ENCODE results near the gene DLG5.

DNA sequence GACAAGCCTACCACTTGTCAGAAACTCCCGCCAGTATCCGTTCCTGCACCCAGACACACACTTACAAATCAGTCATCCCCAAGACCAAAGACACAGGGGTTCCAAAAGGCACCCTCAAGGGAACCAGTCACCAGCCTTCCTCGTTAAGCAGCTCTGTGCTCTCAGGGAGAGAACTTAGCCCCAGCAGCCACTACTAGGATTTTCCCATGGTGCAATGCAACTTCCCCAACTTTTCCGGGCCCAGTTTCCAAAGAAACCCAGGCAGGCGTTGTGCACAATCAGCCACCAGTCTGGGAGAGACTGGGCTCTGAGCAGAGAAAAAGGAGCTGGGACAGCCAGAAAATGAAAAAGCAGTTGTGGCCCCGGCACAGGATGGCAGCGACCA lies 1.2 kb downstream of the DLG5 start:
- TF ChIP-seq, protein P1, sequence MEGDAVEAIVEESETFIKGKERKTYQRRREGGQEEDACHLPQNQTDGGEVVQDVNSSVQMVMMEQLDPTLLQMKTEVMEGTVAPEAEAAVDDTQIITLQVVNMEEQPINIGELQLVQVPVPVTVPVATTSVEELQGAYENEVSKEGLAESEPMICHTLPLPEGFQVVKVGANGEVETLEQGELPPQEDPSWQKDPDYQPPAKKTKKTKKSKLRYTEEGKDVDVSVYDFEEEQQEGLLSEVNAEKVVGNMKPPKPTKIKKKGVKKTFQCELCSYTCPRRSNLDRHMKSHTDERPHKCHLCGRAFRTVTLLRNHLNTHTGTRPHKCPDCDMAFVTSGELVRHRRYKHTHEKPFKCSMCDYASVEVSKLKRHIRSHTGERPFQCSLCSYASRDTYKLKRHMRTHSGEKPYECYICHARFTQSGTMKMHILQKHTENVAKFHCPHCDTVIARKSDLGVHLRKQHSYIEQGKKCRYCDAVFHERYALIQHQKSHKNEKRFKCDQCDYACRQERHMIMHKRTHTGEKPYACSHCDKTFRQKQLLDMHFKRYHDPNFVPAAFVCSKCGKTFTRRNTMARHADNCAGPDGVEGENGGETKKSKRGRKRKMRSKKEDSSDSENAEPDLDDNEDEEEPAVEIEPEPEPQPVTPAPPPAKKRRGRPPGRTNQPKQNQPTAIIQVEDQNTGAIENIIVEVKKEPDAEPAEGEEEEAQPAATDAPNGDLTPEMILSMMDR (IDR thresholded peaks at IDR 0.05; ENCODE audit: borderline replicate concordance, extremely low read depth, low read length, poor library complexity, severe bottlenecking) = no peak
- TF ChIP-seq EZH2 (IDR thresholded peaks at IDR 0.05; ENCODE audit: borderline replicate concordance, low read depth, low read length, severe bottlenecking) = no peak
